Prostate gland (tissue), 2 donors: ENCODE data around the gene TBCE.

Experiments used
- POLR2AphosphoS5 ChIP-seq: sonication (generic); formaldehyde crosslinking; IDR thresholded peaks from one replicate; pipeline ENCODE4 v1.6.1; 2017; ENCODE audit warnings: antibody characterized with exemption
- TF ChIP-seq, protein P1 (sequence below), 4 experiments: fragments of 200-600 bp in 2 of 4; fragments of 450-650 bp in 2 of 4; sonication (generic) in 2 of 4; IDR thresholded peaks; 1 replicate in 3 of 4; 2 replicates in 1 of 4; pipeline ENCODE4 v1.5.1; 2016 to 2019; ENCODE audit warnings: antibody characterized with exemption in 4 of 4, mild to moderate bottlenecking in 2 of 4, moderate library complexity in 2 of 4

DNA sequence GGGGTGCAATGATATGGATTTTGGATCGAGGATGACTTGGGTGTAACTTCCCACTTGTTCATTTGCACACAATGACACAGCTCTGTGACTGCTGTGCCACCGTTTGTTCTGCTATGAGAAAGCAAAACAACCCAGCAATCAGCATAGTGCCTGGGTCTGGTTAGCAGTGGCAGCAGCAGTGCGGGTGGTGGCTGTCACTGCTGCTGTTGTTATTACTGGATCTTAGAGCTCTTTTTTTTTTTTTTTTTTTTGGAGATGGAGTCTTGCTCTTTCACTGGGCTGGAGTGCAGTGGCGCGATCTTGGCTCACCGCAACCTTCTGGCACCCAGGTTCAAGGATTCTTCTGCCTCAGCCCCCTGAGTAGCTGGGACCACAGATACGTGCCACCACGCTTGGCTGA, 56.9 kb downstream of the TBCE start:
- TF ChIP-seq, protein P1, sequence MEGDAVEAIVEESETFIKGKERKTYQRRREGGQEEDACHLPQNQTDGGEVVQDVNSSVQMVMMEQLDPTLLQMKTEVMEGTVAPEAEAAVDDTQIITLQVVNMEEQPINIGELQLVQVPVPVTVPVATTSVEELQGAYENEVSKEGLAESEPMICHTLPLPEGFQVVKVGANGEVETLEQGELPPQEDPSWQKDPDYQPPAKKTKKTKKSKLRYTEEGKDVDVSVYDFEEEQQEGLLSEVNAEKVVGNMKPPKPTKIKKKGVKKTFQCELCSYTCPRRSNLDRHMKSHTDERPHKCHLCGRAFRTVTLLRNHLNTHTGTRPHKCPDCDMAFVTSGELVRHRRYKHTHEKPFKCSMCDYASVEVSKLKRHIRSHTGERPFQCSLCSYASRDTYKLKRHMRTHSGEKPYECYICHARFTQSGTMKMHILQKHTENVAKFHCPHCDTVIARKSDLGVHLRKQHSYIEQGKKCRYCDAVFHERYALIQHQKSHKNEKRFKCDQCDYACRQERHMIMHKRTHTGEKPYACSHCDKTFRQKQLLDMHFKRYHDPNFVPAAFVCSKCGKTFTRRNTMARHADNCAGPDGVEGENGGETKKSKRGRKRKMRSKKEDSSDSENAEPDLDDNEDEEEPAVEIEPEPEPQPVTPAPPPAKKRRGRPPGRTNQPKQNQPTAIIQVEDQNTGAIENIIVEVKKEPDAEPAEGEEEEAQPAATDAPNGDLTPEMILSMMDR (IDR thresholded peaks at IDR 0.05): no peak
- TF ChIP-seq POLR2AphosphoS5: no peak
